GM11168 (cell line): Measurements from ENCODE around the gene ITK.
"Not testable (repeated sequence)": the region's sequence is repeated elsewhere in the genome, so short reads cannot be mapped to it uniquely, and the experiment has no call there.

Experiments used
- in situ Hi-C: fragments of 300-500 bp; cut with MboI; formaldehyde crosslinking; loops from one replicate; pipeline ENCODE4 v1.12.0; 2022; ENCODE audit warnings: low sequenced_read_pairs; ENCODE audit not compliant: unreplicated experiment

ITK gene

GRCh38 chr5:157166214-157167213, 14.1 kb upstream of the ITK start, which contains the start of gene GARIN3:
Gene GARIN3 (minus strand): TSS chr5:157166264. CDS start chr5:157166168, 96 bp downstream.
- in situ Hi-C loops = no loop called here

GRCh38 chr5:157167214-157167621, 13.4 kb upstream of the ITK start:
- in situ Hi-C loops = no loop called here

GRCh38 chr5:157168286-157168685, 12.4 kb upstream of the ITK start:
- in situ Hi-C loops = no loop called here

- in situ Hi-C loops = no loop called here
Measured at GRCh38 chr5:157172403-157172802, 8.2 kb upstream of the ITK start.

GRCh38 chr5:157175071-157175612, 5.5 kb upstream of the ITK start:
- in situ Hi-C loops = no loop called here

- in situ Hi-C loops = no loop called here
Measured at GRCh38 chr5:157177953-157178352, 2.7 kb upstream of the ITK start.

- in situ Hi-C loops = no loop called here
Measured at GRCh38 chr5:157178966-157179365, 1.7 kb upstream of the ITK start.

GRCh38 chr5:157182143-157182757, 1.6 kb downstream of the ITK start:
- in situ Hi-C loops = no loop called here

GRCh38 chr5:157184117-157184670, 3.6 kb downstream of the ITK start:
- in situ Hi-C loops = no loop called here

- in situ Hi-C loops = not testable (repeated sequence)
Measured at GRCh38 chr5:157185122-157185521, 4.5 kb downstream of the ITK start.

GRCh38 chr5:157186309-157187045, 5.8 kb downstream of the ITK start:
- in situ Hi-C loops = no loop called here

GRCh38 chr5:157187046-157187754, 6.6 kb downstream of the ITK start:
- in situ Hi-C loops = no loop called here

- in situ Hi-C loops = no loop called here
Measured at GRCh38 chr5:157188270-157188669, 7.6 kb downstream of the ITK start.

GRCh38 chr5:157189223-157189622, 8.6 kb downstream of the ITK start:
- in situ Hi-C loops = no loop called here

- in situ Hi-C loops = no loop called here
Measured at GRCh38 chr5:157193699-157194424, 13.2 kb downstream of the ITK start.

GRCh38 chr5:157196045-157196444, 15.4 kb downstream of the ITK start:
- in situ Hi-C loops = no loop called here

GRCh38 chr5:157197086-157197485, 16.4 kb downstream of the ITK start:
- in situ Hi-C loops = no loop called here

- in situ Hi-C loops = no loop called here
Measured at GRCh38 chr5:157198277-157198986, 17.8 kb downstream of the ITK start.
